ENCODE data around the gene FBXO30.

Gene FBXO30

DNA sequence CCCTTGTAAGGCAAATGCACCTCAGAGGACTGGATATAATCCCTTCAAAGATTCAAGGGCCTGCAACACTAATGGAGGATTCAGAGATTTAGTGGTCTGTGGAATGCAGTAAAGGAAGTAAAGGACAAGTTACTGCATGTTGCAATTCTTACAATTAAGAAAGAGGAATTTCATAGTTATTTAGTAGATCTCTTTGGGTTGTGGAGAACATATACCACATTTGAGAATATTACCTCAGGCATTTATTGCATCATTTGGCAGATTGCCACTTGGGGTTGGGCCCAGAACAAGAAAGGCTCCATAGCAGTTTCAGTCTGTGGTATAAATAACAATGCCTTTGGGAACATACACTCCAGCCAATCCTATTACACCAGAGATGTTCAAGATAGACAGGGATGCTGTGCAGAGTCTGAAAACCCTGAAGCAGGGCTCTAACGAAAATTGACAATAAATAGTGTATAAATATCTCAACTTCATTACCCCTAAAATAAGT lies 58.4 kb downstream of the FBXO30 start:
- H3K27ac ChIP-seq = no peak overlapping the region
- TF ChIP-seq, protein P1, sequence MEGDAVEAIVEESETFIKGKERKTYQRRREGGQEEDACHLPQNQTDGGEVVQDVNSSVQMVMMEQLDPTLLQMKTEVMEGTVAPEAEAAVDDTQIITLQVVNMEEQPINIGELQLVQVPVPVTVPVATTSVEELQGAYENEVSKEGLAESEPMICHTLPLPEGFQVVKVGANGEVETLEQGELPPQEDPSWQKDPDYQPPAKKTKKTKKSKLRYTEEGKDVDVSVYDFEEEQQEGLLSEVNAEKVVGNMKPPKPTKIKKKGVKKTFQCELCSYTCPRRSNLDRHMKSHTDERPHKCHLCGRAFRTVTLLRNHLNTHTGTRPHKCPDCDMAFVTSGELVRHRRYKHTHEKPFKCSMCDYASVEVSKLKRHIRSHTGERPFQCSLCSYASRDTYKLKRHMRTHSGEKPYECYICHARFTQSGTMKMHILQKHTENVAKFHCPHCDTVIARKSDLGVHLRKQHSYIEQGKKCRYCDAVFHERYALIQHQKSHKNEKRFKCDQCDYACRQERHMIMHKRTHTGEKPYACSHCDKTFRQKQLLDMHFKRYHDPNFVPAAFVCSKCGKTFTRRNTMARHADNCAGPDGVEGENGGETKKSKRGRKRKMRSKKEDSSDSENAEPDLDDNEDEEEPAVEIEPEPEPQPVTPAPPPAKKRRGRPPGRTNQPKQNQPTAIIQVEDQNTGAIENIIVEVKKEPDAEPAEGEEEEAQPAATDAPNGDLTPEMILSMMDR (conservative IDR thresholded peaks at IDR 0.05) = no peak

DNA sequence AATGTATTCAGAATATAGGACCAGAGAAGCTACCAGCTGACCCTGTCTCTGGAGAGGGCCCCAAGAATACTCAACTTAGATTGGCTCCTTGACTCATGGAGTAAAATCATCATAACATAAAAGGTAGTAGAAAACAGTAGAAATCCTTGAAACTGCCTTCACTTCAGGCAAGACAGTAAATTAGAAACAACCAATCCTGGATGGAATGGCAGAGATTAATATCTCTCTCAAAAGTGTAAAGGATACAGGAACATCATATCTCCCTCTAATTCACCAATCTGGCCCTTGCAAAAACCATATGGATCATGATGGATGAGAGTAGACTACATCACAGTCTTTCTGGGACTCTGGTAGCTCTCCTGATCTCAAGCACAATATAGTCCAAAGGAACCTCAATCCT lies 58.9 kb downstream of the FBXO30 start:
- no peak overlapping the region for H3K27ac ChIP-seq
- TF ChIP-seq, protein P1 (conservative IDR thresholded peaks at IDR 0.05) = no peak

DNA sequence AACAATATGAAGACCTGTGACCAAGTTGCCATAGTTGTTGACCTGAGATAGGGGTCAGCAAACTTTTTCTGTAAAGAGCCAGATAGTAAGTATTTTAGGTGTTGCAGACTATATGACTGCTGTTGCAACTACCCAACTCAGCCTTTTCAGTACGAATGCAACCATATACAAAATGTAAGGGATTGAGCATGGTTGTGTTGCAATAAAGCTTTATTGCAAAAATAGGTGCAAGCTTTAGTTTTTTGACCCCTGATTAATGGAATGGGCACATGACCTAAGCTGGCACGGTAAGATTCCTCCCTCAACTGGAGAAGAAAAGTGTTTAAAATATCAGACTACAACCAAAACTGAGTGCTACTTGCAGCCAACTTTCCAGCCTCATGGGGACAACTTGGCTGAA lies 62.0 kb downstream of the FBXO30 start:
- TF ChIP-seq, protein P1 (conservative IDR thresholded peaks at IDR 0.05) = no peak
- H3K27ac ChIP-seq = no peak overlapping the region

DNA sequence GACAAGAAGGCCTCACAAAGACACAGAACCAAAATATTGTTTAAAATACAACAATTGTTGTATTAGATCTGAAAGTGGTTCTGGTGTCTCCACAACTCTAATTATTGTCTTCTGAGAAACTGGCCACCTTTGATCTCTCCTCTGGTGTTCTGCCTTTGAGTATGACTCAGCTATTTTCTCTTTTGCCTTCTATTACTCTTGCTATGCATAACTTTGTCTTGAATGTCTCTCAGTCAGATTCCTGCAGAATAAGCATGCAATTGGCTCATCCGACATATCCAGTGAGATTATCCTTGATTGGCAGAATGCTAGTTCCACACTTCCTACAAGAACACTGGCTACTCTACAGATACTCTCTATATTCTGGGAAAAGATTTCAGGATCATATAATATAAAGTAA lies 65.0 kb downstream of the FBXO30 start:
- no peak overlapping the region for H3K27ac ChIP-seq
- TF ChIP-seq, protein P1 (conservative IDR thresholded peaks at IDR 0.05) = no peak

DNA sequence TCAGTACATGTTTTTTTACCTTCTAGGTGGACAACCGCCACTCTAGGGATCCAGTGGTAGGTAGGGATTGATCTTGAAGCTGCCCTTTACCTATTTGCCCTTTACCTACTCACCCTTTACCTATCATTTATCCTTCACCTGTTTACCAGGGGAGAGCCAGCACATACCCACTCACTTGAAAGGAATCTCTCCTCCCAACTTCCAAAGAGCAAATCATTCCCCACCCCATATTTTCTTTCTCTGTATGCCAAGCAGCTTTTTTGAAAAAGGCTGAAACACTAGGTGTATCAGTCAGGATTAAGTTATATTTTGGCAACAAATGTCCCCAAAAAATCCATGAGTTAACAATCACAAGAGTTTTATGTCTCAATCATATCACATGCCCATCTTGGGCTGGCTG lies 68.7 kb downstream of the FBXO30 start:
- no peak overlapping the region for H3K27ac ChIP-seq
- TF ChIP-seq, protein P1 (conservative IDR thresholded peaks at IDR 0.05) = no peak

DNA sequence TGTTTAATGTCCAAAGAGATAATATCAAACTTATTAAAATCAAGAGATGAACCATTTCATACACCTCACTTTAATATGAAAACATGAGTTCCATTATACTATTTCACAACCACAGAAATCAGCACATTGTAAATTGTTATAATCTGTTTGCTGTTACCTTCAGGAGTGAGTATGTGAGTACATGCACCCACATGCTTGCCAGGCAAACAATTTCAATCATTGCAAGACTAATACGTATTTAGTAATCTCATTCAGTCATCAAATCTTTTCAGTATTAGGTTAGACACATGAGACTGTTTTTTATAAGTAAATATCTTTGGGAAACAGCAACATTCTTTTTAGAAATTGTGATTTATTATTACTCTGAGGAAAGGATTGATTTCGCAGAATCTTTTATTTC lies 70.0 kb downstream of the FBXO30 start:
- H3K27ac ChIP-seq = no peak overlapping the region
- TF ChIP-seq, protein P1 (conservative IDR thresholded peaks at IDR 0.05) = no peak

All from VCaP (cell line).